MM.1S (cell line): ENCODE measurements around the gene PKNOX1.
"Not testable (repeated sequence)": the region's sequence is repeated elsewhere in the genome, so short reads cannot be mapped to it uniquely, and the experiment has no call there.

Source experiments
- DNase-seq: peaks from one replicate; pipeline ENCODE4 v3.0.0-alpha.2; 2015
- H2AFZ ChIP-seq: fragments of 300-600 bp; sonication (generic); 2 replicates; pipeline ENCODE4 v1.6.0; 2016; ENCODE audit warnings: antibody characterized with exemption, low read length
- H3F3A ChIP-seq: fragments of 300-600 bp; sonication (generic); 2 replicates; pipeline ENCODE4 v1.6.1; 2016; ENCODE audit warnings: mild to moderate bottlenecking, antibody characterized with exemption, low read length, moderate library complexity, mixed read lengths; ENCODE audit not compliant: insufficient read depth
- H3K27ac ChIP-seq: fragments of 300-600 bp; sonication (generic); 2 replicates; pipeline ENCODE4 v1.5.1; 2016; ENCODE audit warnings: mild to moderate bottlenecking, low read length
- H3K27me3 ChIP-seq: fragments of 300-600 bp; sonication (generic); replicated peaks from 2 replicates; pipeline ENCODE4 v1.6.0; 2016; ENCODE audit warnings: low read length; ENCODE audit not compliant: insufficient read depth
- H3K36me3 ChIP-seq: fragments of 300-600 bp; sonication (generic); replicated peaks from 2 replicates; pipeline ENCODE4 v1.6.1; 2016; ENCODE audit warnings: mild to moderate bottlenecking, low read length, mixed read lengths; ENCODE audit not compliant: insufficient read depth
- H3K4me1 ChIP-seq: fragments of 300-600 bp; sonication (generic); 2 replicates; pipeline ENCODE4 v1.6.1; 2016; ENCODE audit warnings: low read length, mixed read lengths
- H3K4me2 ChIP-seq: fragments of 300-600 bp; sonication (generic); 2 replicates; pipeline ENCODE4 v1.6.0; 2016; ENCODE audit warnings: low read depth, low read length
- H3K4me3 ChIP-seq: fragments of 300-600 bp; sonication (generic); 2 replicates; pipeline ENCODE4 v1.5.1; 2016; ENCODE audit warnings: low read length, mixed read lengths
- H3K79me2 ChIP-seq: fragments of 300-600 bp; sonication (generic); 2 replicates; pipeline ENCODE4 v1.6.1; 2016; ENCODE audit warnings: mixed run types, low read length, mixed read lengths
- H3K9ac ChIP-seq: fragments of 300-600 bp; sonication (generic); 2 replicates; pipeline ENCODE4 v1.6.1; 2016; ENCODE audit warnings: low read length, mixed read lengths
- H3K9me2 ChIP-seq: fragments of 300-600 bp; sonication (generic); replicated peaks from 2 replicates; pipeline ENCODE4 v1.6.1; 2016; ENCODE audit warnings: mild to moderate bottlenecking, low read length, mixed read lengths; ENCODE audit not compliant: insufficient read depth
- H3K9me3 ChIP-seq: fragments of 300-600 bp; sonication (generic); replicated peaks from 2 replicates; pipeline ENCODE4 v1.6.1; 2016; ENCODE audit warnings: mild to moderate bottlenecking, low read length, mixed read lengths; ENCODE audit not compliant: insufficient read depth
- H4K20me1 ChIP-seq: fragments of 300-600 bp; sonication (generic); 2 replicates; pipeline ENCODE4 v1.6.1; 2016; ENCODE audit warnings: mild to moderate bottlenecking, low read length, moderate library complexity, mixed read lengths; ENCODE audit not compliant: insufficient read depth
- CTCF ChIP-seq: fragments of 300-600 bp; sonication (generic); IDR thresholded peaks from 2 replicates; pipeline ENCODE4 v1.5.1; 2016; ENCODE audit warnings: antibody characterized with exemption, low read length, mixed read lengths
- EZH2 ChIP-seq: fragments of 300-600 bp; sonication (generic); optimal IDR thresholded peaks from 2 replicates; pipeline ENCODE3; 2017; ENCODE audit warnings: low read depth, mild to moderate bottlenecking, antibody characterized with exemption, low read length, mixed read lengths
- EZH2phosphoT487 ChIP-seq: fragments of 300-600 bp; sonication (generic); IDR thresholded peaks from 2 replicates; pipeline ENCODE4 v1.6.1; 2018; ENCODE audit warnings: antibody characterized with exemption, low read length

Gene PKNOX1

GRCh38 chr21:43034826-43035225 is 60.5 kb downstream of the PKNOX1 start:
- TF ChIP-seq EZH2phosphoT487 (no peak), EZH2 (no peak), CTCF (no peak)
- Histone ChIP-seq H3K9me3 (no peaks in the 10 kb centered on the region), H3K36me3 (0 out of 2 replicates have a peak, but pooled peaks cover 3% of the 10 kb centered on the region), H3K4me3 (no peak overlapping the region), H3K27ac (no peak overlapping the region), H3K27me3 (no peaks in the 10 kb centered on the region), H2AFZ (no peak overlapping the region), H3K9me2 (no peaks in the 10 kb centered on the region), H3F3A (no peaks in the 10 kb centered on the region), H3K4me2 (no peak overlapping the region), H4K20me1 (no peaks in the 10 kb centered on the region), H3K4me1 (no peaks in the 10 kb centered on the region), H3K9ac (no peak overlapping the region), H3K79me2 (no peaks in the 10 kb centered on the region)
- no peak for DNase-seq

- H3K36me3 ChIP-seq, H3K4me3 ChIP-seq, H3K4me1 ChIP-seq, H3K9me3 ChIP-seq, H4K20me1 ChIP-seq, H3F3A ChIP-seq, H3K4me2 ChIP-seq, H2AFZ ChIP-seq, H3K9me2 ChIP-seq, H3K27ac ChIP-seq, H3K9ac ChIP-seq, DNase-seq, H3K79me2 ChIP-seq, H3K27me3 ChIP-seq: not testable (repeated sequence)
These were observed 62.5 kb downstream of the PKNOX1 start for GRCh38 chr21:43036889-43037288.

GRCh38 chr21:43037918-43038658 is 63.7 kb downstream of the PKNOX1 start:
- not testable (repeated sequence) for H3K27me3 ChIP-seq, H3K79me2 ChIP-seq, H3K27ac ChIP-seq, H3K4me1 ChIP-seq, H3K36me3 ChIP-seq, H3K4me2 ChIP-seq, H3F3A ChIP-seq, H3K4me3 ChIP-seq, H3K9me3 ChIP-seq, H2AFZ ChIP-seq, H3K9ac ChIP-seq, DNase-seq, H4K20me1 ChIP-seq, H3K9me2 ChIP-seq

- H3F3A ChIP-seq, H3K4me2 ChIP-seq, H2AFZ ChIP-seq, H3K36me3 ChIP-seq, H3K27me3 ChIP-seq, H3K4me1 ChIP-seq, H3K27ac ChIP-seq, H3K9me3 ChIP-seq, H3K9ac ChIP-seq, H3K4me3 ChIP-seq, H3K79me2 ChIP-seq, H4K20me1 ChIP-seq, DNase-seq, H3K9me2 ChIP-seq: not testable (repeated sequence)
These were observed 64.3 kb downstream of the PKNOX1 start for GRCh38 chr21:43038659-43039044.

- H3K27me3 ChIP-seq, H3K4me2 ChIP-seq, H3K79me2 ChIP-seq, H3F3A ChIP-seq, H3K9ac ChIP-seq, H3K4me3 ChIP-seq, H3K9me3 ChIP-seq, H2AFZ ChIP-seq, H3K27ac ChIP-seq, H3K36me3 ChIP-seq, DNase-seq, H3K4me1 ChIP-seq, H3K9me2 ChIP-seq, H4K20me1 ChIP-seq: not testable (repeated sequence)
These were observed 67.8 kb downstream of the PKNOX1 start for GRCh38 chr21:43042169-43042568.

- not testable (repeated sequence) for H3K27me3 ChIP-seq, H3K79me2 ChIP-seq, H4K20me1 ChIP-seq, H3K36me3 ChIP-seq, H3K9me3 ChIP-seq, H3F3A ChIP-seq, H3K9ac ChIP-seq, H3K27ac ChIP-seq, H3K4me2 ChIP-seq, H2AFZ ChIP-seq, H3K4me3 ChIP-seq, DNase-seq, H3K4me1 ChIP-seq, H3K9me2 ChIP-seq
These were observed 68.9 kb downstream of the PKNOX1 start for GRCh38 chr21:43043291-43043690.

- H3K36me3 ChIP-seq, H3K4me1 ChIP-seq, H3F3A ChIP-seq, H3K27ac ChIP-seq, H2AFZ ChIP-seq, DNase-seq, H3K4me2 ChIP-seq, H3K27me3 ChIP-seq, H3K9me3 ChIP-seq, H3K9ac ChIP-seq, H3K79me2 ChIP-seq, H4K20me1 ChIP-seq, H3K4me3 ChIP-seq, H3K9me2 ChIP-seq: not testable (repeated sequence)
These were observed 70.2 kb downstream of the PKNOX1 start for GRCh38 chr21:43044547-43044946.
